Endothelial cell (in vitro differentiated cells): ENCODE measurements around the gene TBC1D3B. TPM values are rescaled to one million over a fixed set of nuclear protein-coding genes. Genes with fewer than 3 reads are reported as not detected.

Experiments used
- DNase-seq: peaks from one replicate; pipeline ENCODE4 v3.0.0; 2021; ENCODE audit warnings: low spot score
- H3K27ac Mint-ChIP-seq: one replicate; pipeline ENCODE4 v1.8.0; 2021; ENCODE audit warnings: mixed read lengths, inconsistent platforms; ENCODE audit not compliant: unreplicated experiment
- H3K27me3 Mint-ChIP-seq: one replicate; pipeline ENCODE4 v1.8.0; 2021; ENCODE audit warnings: mild to moderate bottlenecking, moderate library complexity, mixed read lengths, inconsistent platforms; ENCODE audit not compliant: unreplicated experiment
- H3K36me3 Mint-ChIP-seq: one replicate; pipeline ENCODE4 v1.8.0; 2021; ENCODE audit warnings: mild to moderate bottlenecking, low read depth, mixed read lengths, inconsistent platforms; ENCODE audit not compliant: unreplicated experiment
- H3K4me1 Mint-ChIP-seq: one replicate; pipeline ENCODE4 v1.8.0; 2021; ENCODE audit warnings: mild to moderate bottlenecking, mixed read lengths, inconsistent platforms; ENCODE audit not compliant: unreplicated experiment
- H3K4me3 Mint-ChIP-seq: one replicate; pipeline ENCODE4 v1.8.0; 2021; ENCODE audit warnings: mild to moderate bottlenecking, mixed read lengths, inconsistent platforms; ENCODE audit not compliant: unreplicated experiment
- H3K9me3 Mint-ChIP-seq: one replicate; pipeline ENCODE4 v1.8.0; 2021; ENCODE audit warnings: mixed read lengths, inconsistent platforms; ENCODE audit not compliant: unreplicated experiment
- total RNA-seq: library from RNA; stranded (reverse); fragmentation: NEBNext Ultra II Directional; extraction: Animal tissue kit (Norgen Biotek cat#: 25700); gene quantifications from one replicate; pipeline ENCODE4 v1.2.1, GENCODE V29; 2021; ENCODE audit not compliant: unreplicated experiment
- TF ChIP-seq, protein P1 (sequence below): fragments of 200-600 bp; sonication (generic); IDR thresholded peaks from one replicate; pipeline ENCODE4 v1.5.0; 2021; ENCODE audit warnings: antibody characterized with exemption; ENCODE audit not compliant: unreplicated experiment

The TBC1D3B gene
- total RNA-seq, 1 donor from 2014 or later = 8.9 TPM

DNA sequence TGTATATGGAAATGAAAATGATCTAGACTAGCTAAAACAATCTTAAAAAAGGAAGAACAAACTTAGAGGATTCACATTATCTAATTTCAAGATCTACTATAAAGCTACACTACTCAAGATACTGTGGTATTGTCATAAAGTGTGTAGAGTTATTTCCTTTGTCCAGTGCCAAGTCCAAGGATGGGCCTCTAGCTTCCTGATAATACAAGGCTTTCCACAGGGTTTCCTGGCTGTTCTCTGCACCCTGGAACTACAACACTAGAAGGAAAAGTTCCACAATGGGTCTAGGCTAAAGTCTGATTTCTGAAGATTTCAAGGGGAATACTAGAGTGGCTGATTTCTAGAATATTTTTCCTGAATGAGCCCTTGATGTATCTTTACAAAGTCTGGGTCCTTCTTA is 34.2 kb downstream of the TBC1D3B start:
- DNase-seq = no peak
- Mint-ChIP-seq H3K27me3 (no peaks in the 10 kb centered on the region), H3K4me1 (no peaks in the 10 kb centered on the region)

DNA sequence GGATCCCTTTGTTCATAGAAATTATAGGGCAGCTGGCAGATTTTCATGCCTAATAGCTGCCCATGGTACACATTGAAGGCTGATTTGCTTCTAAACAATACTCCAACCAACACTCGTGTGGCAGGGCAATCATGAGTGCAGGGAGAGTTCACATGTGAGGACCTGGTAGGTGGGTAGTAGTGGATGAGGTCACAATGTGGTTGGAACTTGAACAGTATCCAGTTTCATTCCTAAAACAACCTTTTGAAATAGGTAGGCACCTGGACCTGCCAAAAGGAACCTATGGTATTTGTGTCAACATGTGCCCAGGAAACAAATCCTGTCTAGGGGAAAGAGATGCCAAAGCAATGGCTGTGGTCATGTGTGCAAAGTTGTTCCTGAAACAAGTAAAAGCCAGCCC is 40.0 kb downstream of the TBC1D3B start:
- H3K36me3 Mint-ChIP-seq = no peaks in the 10 kb centered on the region
- no peak for DNase-seq
- no peaks in the 10 kb centered on the region for H3K4me1 Mint-ChIP-seq
- H3K9me3 Mint-ChIP-seq = no peaks in the 10 kb centered on the region
- H3K27me3 Mint-ChIP-seq = no peaks in the 10 kb centered on the region
- TF ChIP-seq, protein P1, sequence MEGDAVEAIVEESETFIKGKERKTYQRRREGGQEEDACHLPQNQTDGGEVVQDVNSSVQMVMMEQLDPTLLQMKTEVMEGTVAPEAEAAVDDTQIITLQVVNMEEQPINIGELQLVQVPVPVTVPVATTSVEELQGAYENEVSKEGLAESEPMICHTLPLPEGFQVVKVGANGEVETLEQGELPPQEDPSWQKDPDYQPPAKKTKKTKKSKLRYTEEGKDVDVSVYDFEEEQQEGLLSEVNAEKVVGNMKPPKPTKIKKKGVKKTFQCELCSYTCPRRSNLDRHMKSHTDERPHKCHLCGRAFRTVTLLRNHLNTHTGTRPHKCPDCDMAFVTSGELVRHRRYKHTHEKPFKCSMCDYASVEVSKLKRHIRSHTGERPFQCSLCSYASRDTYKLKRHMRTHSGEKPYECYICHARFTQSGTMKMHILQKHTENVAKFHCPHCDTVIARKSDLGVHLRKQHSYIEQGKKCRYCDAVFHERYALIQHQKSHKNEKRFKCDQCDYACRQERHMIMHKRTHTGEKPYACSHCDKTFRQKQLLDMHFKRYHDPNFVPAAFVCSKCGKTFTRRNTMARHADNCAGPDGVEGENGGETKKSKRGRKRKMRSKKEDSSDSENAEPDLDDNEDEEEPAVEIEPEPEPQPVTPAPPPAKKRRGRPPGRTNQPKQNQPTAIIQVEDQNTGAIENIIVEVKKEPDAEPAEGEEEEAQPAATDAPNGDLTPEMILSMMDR = no peak
- no peak overlapping the region for H3K27ac Mint-ChIP-seq
- H3K4me3 Mint-ChIP-seq = no peak overlapping the region

More for the DNA sequence above, 34.2 kb downstream of the TBC1D3B start:
- TF ChIP-seq, protein P1 = no peak
- no peaks in the 10 kb centered on the region for H3K36me3 Mint-ChIP-seq
- H3K4me3 Mint-ChIP-seq = no peak overlapping the region
- no peaks in the 10 kb centered on the region for H3K9me3 Mint-ChIP-seq
- no peak overlapping the region for H3K27ac Mint-ChIP-seq

DNA sequence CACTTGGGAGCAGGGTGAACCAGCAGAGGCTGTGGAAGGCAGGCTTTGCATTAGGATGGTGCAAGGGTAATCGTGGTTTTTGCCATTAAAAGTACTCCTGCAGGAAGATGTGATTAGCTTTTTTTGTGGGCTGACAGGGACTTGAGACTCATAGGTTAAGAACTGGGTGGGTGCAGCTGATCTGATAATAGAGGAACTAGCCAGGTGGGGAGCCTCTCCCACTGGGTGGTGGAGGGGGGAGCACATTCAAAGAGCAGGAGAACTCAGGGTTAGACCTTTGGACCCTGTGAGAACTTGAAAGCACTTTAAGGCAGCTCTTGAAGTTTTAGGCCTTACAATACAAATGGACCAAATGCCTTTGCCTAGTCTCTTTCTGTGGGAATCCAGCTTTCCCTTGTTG is 40.4 kb downstream of the TBC1D3B start:
- H3K9me3 Mint-ChIP-seq = no peaks in the 10 kb centered on the region
- TF ChIP-seq, protein P1 = no peak
- H3K27ac Mint-ChIP-seq = no peak overlapping the region
- H3K4me1 Mint-ChIP-seq = no peaks in the 10 kb centered on the region
- H3K27me3 Mint-ChIP-seq = no peaks in the 10 kb centered on the region
- no peaks in the 10 kb centered on the region for H3K36me3 Mint-ChIP-seq
- DNase-seq = no peak
- H3K4me3 Mint-ChIP-seq = no peak overlapping the region

DNA sequence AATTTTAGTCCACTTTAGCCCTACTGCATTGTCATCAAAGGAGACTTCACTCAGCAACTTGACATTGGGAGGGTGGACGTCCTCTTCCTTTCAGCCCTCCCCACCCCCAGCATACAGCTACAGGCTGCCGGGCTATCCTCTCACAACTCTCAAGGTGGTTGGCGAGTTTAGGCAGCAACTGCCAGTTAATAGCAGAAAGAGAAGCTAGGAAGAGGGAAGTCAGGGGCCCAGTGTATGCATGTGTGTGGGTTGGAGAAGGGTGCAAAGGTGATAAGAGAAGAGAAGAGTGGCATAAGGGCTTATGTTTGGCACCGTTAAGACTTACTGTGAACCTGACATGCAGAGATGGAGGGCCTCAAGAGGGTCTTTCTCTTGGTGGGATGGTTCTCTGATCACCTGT is 41.0 kb downstream of the TBC1D3B start:
- Mint-ChIP-seq H3K27ac (no peak overlapping the region), H3K4me1 (no peaks in the 10 kb centered on the region), H3K27me3 (no peaks in the 10 kb centered on the region), H3K9me3 (no peaks in the 10 kb centered on the region), H3K4me3 (no peak overlapping the region), H3K36me3 (no peaks in the 10 kb centered on the region)
- no peak for DNase-seq
- TF ChIP-seq, protein P1 = no peak

DNA sequence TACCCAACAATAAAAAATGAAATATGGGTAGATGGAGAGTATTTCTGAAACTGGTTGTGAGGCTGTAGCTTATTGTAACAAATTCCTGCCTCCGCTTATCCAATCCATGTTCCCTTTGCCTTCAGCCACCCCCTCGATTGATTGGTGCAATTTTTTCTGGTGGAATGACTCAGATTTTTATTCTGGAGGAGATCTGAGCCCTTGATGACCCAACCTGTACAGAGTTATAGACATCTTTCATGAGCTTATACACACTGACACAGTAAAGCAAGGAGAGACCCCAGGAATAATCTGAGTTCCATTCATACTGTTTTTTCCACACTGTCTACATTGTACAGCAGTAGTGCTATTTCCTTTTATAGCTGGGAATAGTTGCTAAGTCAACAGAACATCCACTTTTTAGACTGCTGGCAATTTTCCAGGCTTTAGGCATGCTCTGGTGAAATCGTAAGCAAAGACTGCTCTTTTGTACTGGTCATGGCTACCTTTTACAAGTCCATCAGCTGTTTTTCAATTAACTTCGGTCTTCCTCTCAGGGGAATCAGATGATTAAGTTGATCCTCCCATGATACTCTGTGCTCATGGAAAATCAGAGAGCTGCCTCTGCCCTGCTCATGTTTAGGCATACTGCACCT is 42.7 kb downstream of the TBC1D3B start:
- Mint-ChIP-seq H3K27me3 (no peaks in the 10 kb centered on the region), H3K36me3 (no peaks in the 10 kb centered on the region), H3K4me1 (no peaks in the 10 kb centered on the region), H3K27ac (no peak overlapping the region), H3K4me3 (no peak overlapping the region), H3K9me3 (no peaks in the 10 kb centered on the region)
- TF ChIP-seq, protein P1 = no peak
- no peak for DNase-seq
